ENCODE results near the gene ADAD2.
"Not testable (repeated sequence)": the region's sequence is repeated elsewhere in the genome, so short reads cannot be mapped to it uniquely, and the experiment has no call there.

Gene ADAD2

DNA sequence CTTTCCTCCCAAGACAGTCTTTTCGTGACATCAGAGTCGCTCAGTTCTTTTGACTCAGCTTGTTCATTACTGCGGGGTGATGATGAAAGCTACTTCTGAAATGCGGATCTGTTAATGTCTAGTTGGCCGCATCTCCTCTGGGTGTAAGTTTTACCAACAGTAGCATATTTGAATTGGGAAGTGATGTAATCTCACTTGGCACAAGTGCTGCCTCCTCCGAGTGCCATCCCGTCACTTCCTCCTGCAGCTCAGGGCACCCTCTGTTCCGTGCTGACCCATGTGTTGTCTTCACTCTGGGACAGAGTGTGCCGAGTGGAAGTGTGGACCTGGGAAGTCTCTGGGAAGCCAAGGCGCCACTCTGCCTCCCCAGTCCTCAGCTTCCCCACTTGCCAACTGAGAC, 8.9 kb downstream of the ADAD2 start (continued):
- no peak for TF ChIP-seq BCL11A (tag by site-specific recombination; IDR thresholded peaks at IDR 0.05; ENCODE audit: low read depth)
- TF ChIP-seq ZNF561 (tag by site-specific recombination; IDR thresholded peaks at IDR 0.05; ENCODE audit: borderline replicate concordance) = no peak
- no peak for TF ChIP-seq ZNF341 (tag by site-specific recombination; IDR thresholded peaks at IDR 0.05; ENCODE audit: low read depth)

DNA sequence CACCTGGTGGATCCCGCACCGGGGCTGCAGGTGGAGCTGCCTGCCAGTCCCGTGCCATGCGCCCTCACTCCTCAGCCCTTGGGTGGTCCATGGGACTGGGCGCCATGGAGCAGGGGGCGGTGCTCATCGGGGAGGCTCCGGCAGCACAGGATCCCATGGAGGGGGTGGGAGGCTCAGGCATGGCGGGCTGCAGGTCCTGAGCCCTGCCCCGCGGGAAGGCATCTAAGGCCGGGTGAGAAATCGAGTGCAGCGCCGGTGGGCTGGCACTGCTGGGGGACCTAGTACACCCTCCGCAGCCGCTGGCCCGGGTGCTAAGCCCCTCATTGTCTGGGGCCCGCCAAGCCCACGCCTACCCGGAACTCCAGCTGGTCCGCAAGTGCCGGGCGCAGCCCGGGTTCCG, 13.6 kb downstream of the ADAD2 start:
- CTCF ChIA-PET; POLR2A ChIA-PET; H3K9me3 ChIP-seq (ENCODE audit: control insufficient read depth, insufficient read depth, low read depth, low read length); H3K4me1 ChIP-seq (ENCODE audit: control insufficient read depth, insufficient read depth, low read length); H3K36me3 ChIP-seq (ENCODE audit: control insufficient read depth in 2 of 2, insufficient read depth in 1 of 2, low read length in 2 of 2); H3K27ac ChIP-seq (ENCODE audit: extremely low read depth, low read depth, low read length); H3K4me3 ChIP-seq (ENCODE audit: low read depth, low read length): not testable (repeated sequence)

GRCh38 chr16:84205123-84205522, 14.2 kb downstream of the ADAD2 start:
- POLR2A ChIA-PET; H3K4me3 ChIP-seq (ENCODE audit: low read depth, low read length); H3K9me3 ChIP-seq (ENCODE audit: control insufficient read depth, insufficient read depth, low read depth, low read length); H3K27ac ChIP-seq (ENCODE audit: extremely low read depth, low read depth, low read length); CTCF ChIA-PET; H3K4me1 ChIP-seq (ENCODE audit: control insufficient read depth, insufficient read depth, low read length); H3K36me3 ChIP-seq (ENCODE audit: control insufficient read depth in 2 of 2, insufficient read depth in 1 of 2, low read length in 2 of 2): not testable (repeated sequence)

GRCh38 chr16:84205976-84206691, 15.2 kb downstream of the ADAD2 start:
- H3K4me3 ChIP-seq (ENCODE audit: low read depth, low read length) = no peak overlapping the region
- ChIA-PET CTCF (no interaction called here), POLR2A (no interaction called here)

More at GRCh38 chr16:84205976-84206691, 15.2 kb downstream of the ADAD2 start:
- Histone ChIP-seq H3K27ac (ENCODE audit: extremely low read depth, low read depth, low read length) (no peak overlapping the region), H3K9me3 (ENCODE audit: control insufficient read depth, insufficient read depth, low read depth, low read length) (no peaks in the 10 kb centered on the region), H3K36me3 (ENCODE audit: control insufficient read depth in 2 of 2, insufficient read depth in 1 of 2, low read length in 2 of 2) (no peaks in the 10 kb centered on the region), H3K4me1 (ENCODE audit: control insufficient read depth, insufficient read depth, low read length) (no peaks in the 10 kb centered on the region)
- TF ChIP-seq REPIN1 (tag by site-specific recombination; IDR thresholded peaks at IDR 0.05; ENCODE audit: low read depth) (no peak), ZNF341 (tag by site-specific recombination; IDR thresholded peaks at IDR 0.05; ENCODE audit: low read depth) (no peak), ZSCAN16 (tag by site-specific recombination; IDR thresholded peaks at IDR 0.05) (no peak), ZNF521 (tag by site-specific recombination; IDR thresholded peaks at IDR 0.05) (no peak), ZNF747 (tag by site-specific recombination; IDR thresholded peaks at IDR 0.05) (no peak), ZNF843 (tag by site-specific recombination; IDR thresholded peaks at IDR 0.05) (no peak), ZNF610 (tag by site-specific recombination; IDR thresholded peaks at IDR 0.05; ENCODE audit: borderline replicate concordance) (no peak), ZNF558 (tag by site-specific recombination; IDR thresholded peaks at IDR 0.05) (no peak), HOXA7 (CRISPR knock-in tag; IDR thresholded peaks at IDR 0.05; ENCODE audit: borderline replicate concordance) (no peak), ZNF10 (tag by site-specific recombination; IDR thresholded peaks at IDR 0.05) (no peak), ZNF704 (tag by site-specific recombination; IDR thresholded peaks at IDR 0.05) (no peak), ZFP69B (tag by site-specific recombination; IDR thresholded peaks at IDR 0.05) (no peak), ZNF266 (tag by site-specific recombination; IDR thresholded peaks at IDR 0.05; ENCODE audit: low read depth) (no peak), ZFHX2 (tag by site-specific recombination; conservative IDR thresholded peaks at IDR 0.05) (no peak), ZNF311 (tag by site-specific recombination; IDR thresholded peaks at IDR 0.05; ENCODE audit: borderline replicate concordance) (no peak), ZBTB20 (tag by site-specific recombination; IDR thresholded peaks at IDR 0.05) (no peak)
- TF ChIP-seq, protein P1, sequence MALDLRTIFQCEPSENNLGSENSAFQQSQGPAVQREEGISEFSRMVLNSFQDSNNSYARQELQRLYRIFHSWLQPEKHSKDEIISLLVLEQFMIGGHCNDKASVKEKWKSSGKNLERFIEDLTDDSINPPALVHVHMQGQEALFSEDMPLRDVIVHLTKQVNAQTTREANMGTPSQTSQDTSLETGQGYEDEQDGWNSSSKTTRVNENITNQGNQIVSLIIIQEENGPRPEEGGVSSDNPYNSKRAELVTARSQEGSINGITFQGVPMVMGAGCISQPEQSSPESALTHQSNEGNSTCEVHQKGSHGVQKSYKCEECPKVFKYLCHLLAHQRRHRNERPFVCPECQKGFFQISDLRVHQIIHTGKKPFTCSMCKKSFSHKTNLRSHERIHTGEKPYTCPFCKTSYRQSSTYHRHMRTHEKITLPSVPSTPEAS (tag by site-specific recombination; IDR thresholded peaks at IDR 0.05) = no peak
- TF ChIP-seq, protein P2, sequence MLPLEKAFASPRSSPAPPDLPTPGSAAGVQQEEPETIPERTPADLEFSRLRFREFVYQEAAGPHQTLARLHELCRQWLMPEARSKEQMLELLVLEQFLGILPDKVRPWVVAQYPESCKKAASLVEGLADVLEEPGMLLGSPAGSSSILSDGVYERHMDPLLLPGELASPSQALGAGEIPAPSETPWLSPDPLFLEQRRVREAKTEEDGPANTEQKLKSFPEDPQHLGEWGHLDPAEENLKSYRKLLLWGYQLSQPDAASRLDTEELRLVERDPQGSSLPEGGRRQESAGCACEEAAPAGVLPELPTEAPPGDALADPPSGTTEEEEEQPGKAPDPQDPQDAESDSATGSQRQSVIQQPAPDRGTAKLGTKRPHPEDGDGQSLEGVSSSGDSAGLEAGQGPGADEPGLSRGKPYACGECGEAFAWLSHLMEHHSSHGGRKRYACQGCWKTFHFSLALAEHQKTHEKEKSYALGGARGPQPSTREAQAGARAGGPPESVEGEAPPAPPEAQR (tag by site-specific recombination; IDR thresholded peaks at IDR 0.05) = no peak

Data from HEK293 (cell line).